Astrocyte of the spinal cord (primary cell): Measurements from ENCODE around the gene XIRP2.
A peak's percentile ranks its signal among the peaks of the same experiment; 100 is the strongest.

ENCODE experiments used
- DNase-seq: peaks from one replicate; pipeline ENCODE4 v3.0.0; 2011; ENCODE audit warnings: low read depth, low spot score
- H3K4me3 ChIP-seq: 2 replicates; pipeline ENCODE4 v1.5.1; 2011; ENCODE audit warnings: low read depth, mild to moderate bottlenecking, low read length, moderate library complexity
- in situ Hi-C: cut with HindIII; loops from 2 replicates; pipeline ENCODE4 v1.10.0; 2017; ENCODE audit warnings: low sequenced_read_pairs
- TF ChIP-seq, protein P1 (sequence below): IDR thresholded peaks from 2 replicates; pipeline ENCODE4 v1.5.1; 2012; ENCODE audit warnings: low read depth, mild to moderate bottlenecking, low read length, inconsistent platforms

Gene XIRP2

DNA sequence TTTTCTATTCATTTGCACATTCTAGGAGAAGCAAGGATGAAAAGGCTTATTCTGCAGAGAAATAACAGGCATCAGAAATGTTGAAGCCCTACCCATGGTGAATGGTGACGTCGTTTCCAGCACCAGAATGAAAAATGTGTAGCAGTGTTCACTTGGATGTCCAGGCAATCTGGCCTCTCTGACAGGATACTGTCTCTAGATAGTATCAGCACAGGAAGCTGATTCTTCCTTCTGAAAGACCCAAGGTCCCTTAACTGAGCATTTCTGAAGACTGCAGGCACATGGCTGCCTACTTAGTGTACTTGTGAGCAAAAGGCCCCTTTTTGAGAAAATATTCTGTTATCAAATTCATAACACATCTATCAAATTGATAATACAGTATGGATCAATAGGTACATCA is 234.1 kb downstream of the XIRP2 start:
- DNase-seq = no peak
- H3K4me3 ChIP-seq = no peak overlapping the region
- in situ Hi-C loops = no loop called here
- TF ChIP-seq, protein P1, sequence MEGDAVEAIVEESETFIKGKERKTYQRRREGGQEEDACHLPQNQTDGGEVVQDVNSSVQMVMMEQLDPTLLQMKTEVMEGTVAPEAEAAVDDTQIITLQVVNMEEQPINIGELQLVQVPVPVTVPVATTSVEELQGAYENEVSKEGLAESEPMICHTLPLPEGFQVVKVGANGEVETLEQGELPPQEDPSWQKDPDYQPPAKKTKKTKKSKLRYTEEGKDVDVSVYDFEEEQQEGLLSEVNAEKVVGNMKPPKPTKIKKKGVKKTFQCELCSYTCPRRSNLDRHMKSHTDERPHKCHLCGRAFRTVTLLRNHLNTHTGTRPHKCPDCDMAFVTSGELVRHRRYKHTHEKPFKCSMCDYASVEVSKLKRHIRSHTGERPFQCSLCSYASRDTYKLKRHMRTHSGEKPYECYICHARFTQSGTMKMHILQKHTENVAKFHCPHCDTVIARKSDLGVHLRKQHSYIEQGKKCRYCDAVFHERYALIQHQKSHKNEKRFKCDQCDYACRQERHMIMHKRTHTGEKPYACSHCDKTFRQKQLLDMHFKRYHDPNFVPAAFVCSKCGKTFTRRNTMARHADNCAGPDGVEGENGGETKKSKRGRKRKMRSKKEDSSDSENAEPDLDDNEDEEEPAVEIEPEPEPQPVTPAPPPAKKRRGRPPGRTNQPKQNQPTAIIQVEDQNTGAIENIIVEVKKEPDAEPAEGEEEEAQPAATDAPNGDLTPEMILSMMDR = no peak

DNA sequence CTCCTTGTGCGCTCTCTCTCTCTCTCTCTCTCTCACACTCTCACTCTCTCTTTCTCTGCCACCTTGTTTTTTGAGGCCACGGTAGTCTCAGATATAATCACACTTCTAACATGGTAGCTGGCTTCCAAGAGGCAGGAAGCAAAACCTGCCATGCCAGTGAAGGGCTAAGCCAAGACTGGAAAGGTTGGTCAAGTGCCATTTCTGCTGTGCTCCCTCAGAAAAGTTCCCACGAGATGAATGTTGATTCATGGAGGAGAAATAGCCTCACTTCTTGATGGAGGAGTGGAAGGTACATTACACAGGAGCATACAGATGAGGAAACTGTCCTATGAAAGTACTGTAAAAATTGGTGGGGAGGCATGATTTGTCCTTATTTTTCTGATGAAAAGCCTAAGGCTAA is 237.9 kb downstream of the XIRP2 start:
- TF ChIP-seq, protein P1 = no peak
- H3K4me3 ChIP-seq = no peak overlapping the region
- in situ Hi-C loops = no loop called here
- no peak for DNase-seq

GRCh38 chr2:167127135-167127534 is 238.9 kb downstream of the XIRP2 start:
- H3K4me3 ChIP-seq = no peak overlapping the region
- in situ Hi-C loops = no loop called here
- TF ChIP-seq, protein P1 = peak; percentile 34
- no peak for DNase-seq

DNA sequence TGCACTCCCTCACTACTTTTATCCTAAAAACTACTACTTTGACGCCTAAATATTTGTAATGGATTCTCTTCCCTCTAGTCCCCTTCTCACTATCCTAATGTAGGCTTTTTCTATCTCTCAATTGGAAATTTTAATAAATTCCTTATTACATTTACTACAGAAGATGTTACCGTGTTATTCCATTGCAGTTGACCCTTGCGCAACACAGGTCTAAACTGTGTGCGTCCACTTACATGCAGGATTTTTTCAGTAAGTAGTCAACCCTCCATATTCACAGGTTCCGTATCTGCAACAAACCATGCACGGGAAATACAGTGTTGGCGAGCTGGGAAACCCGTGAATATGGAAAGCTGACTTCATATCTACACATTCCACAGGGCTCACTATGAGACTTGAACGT is 239.8 kb downstream of the XIRP2 start:
- in situ Hi-C loops = no loop called here
- TF ChIP-seq, protein P1 = no peak
- DNase-seq = no peak
- no peak overlapping the region for H3K4me3 ChIP-seq

GRCh38 chr2:167132066-167132465 is 243.8 kb downstream of the XIRP2 start:
- no peak for DNase-seq
- in situ Hi-C loops = no loop called here
- TF ChIP-seq, protein P1 = no peak
- no peak overlapping the region for H3K4me3 ChIP-seq

- in situ Hi-C loops = no loop called here
- DNase-seq = no peak
- TF ChIP-seq, protein P1 = no peak
- H3K4me3 ChIP-seq = no peak overlapping the region
Measured at GRCh38 chr2:167132906-167133555, 244.8 kb downstream of the XIRP2 start.
